ENCODE measurements around the gene CSRP3.

- TF ChIP-seq, protein P1, sequence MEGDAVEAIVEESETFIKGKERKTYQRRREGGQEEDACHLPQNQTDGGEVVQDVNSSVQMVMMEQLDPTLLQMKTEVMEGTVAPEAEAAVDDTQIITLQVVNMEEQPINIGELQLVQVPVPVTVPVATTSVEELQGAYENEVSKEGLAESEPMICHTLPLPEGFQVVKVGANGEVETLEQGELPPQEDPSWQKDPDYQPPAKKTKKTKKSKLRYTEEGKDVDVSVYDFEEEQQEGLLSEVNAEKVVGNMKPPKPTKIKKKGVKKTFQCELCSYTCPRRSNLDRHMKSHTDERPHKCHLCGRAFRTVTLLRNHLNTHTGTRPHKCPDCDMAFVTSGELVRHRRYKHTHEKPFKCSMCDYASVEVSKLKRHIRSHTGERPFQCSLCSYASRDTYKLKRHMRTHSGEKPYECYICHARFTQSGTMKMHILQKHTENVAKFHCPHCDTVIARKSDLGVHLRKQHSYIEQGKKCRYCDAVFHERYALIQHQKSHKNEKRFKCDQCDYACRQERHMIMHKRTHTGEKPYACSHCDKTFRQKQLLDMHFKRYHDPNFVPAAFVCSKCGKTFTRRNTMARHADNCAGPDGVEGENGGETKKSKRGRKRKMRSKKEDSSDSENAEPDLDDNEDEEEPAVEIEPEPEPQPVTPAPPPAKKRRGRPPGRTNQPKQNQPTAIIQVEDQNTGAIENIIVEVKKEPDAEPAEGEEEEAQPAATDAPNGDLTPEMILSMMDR (IDR thresholded peaks at IDR 0.05): no peak
- TF ChIP-seq POLR2A (IDR thresholded peaks at IDR 0.05): no peak
These were observed 1.2 kb downstream of the CSRP3 start for GRCh38 chr11:19200410-19201201.

All from adrenal gland (tissue), 5 donors.